OCI-LY1 (cell line): ENCODE measurements around the gene CDC14B.

Experiments used
- CTCF ChIP-seq: fragments of 200-600 bp; sonication (generic), shearing (Covaris generic); IDR thresholded peaks from 2 replicates; pipeline ENCODE4 v1.5.1; 2017; ENCODE audit warnings: mild to moderate bottlenecking, antibody characterized with exemption, low read length, moderate library complexity, mixed read lengths
- EZH2 ChIP-seq: fragments of 200-600 bp; sonication (generic), shearing (Covaris generic); IDR thresholded peaks from 2 replicates; pipeline ENCODE4 v1.8.0; 2017; ENCODE audit warnings: borderline replicate concordance, mixed run types, mild to moderate bottlenecking, antibody characterized with exemption, low read length, moderate library complexity, mixed read lengths

DNA sequence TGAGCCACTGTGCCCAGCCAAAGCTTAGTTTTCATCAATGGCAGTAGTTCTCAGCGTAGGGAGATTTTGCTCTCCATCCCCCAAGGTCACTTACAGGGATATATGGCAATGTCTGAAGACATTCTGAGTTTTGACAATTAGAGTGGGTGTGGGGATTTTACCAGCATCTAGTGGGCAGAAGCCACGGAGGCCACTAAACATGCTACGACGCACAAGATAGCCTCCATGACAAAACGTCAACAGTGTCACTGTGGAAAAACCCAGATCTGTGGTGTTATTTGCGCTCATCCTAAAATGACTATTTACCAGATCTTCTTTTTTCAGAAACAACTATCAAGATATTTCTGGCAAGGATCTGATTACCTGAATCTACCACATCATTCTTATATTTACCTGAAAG is 68.2 kb downstream of the CDC14B start:
- TF ChIP-seq CTCF, result no peak
- TF ChIP-seq EZH2, result no peak
